Measurements from ENCODE around the gene MALRD1.

The MALRD1 gene

DNA sequence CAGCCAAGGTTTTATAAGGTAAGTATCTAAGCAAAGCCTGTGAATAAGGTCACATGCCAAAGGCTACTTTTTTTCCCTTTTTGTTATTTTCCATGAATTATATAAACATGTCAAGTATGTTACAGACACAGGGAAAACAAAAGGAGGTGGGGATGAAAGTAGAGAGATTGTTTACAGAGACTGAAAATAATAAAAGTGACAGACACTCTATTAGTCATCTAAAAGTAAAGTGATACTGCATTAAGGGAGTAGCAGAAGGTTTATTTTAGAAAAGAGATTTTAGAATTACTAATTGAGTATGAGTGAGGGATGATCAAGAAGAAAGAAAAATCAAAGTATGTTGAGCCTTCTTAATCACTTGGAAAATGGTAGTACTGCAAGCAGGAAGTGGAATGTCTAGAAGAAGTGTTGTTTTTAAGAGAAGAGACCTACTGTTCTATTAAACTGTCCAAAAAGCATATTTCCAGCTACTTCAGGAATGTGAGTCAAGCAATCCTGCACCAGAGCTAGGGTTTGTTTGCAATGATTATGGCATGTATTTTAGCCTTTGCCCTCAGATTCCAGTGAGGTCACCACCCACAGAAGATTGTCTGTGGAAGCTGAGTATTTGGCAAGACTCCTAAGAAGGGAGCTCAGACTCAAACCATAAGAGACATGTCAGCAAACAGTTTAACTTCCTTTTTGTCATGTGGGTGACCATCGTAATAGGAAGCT, 589.7 kb downstream of the MALRD1 start:
- Histone ChIP-seq H3K4me3 (ENCODE audit: low read depth, low read length) (no peak overlapping the region), H3K36me3 (no peaks in the 10 kb centered on the region), H3K27me3 (ENCODE audit: insufficient read depth, low read depth, severe bottlenecking) (no peaks in the 10 kb centered on the region), H3K27ac (no peak overlapping the region), H3K9me3 (ENCODE audit: severe bottlenecking) (no peaks in the 10 kb centered on the region)
- TF ChIP-seq CTCF (IDR thresholded peaks at IDR 0.05; ENCODE audit: low read depth, low read length), result no peak
- no peak for DNase-seq

DNA sequence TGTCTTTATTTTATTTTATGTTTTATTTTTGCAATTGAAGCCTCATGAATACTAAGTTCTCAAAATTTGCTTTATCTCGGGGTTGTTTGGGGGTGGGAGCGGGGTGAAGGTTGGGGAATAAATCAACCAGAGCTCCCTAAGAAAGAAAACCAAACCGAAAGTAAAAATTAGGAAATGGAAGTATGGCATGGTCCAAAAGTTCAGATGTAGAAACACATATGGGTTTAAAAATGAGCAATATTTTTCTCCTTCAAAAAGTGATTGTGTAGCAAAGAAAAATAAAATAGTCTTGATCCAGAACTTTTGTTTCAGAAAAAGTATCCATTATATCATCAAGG, 590.3 kb downstream of the MALRD1 start:
- no peak for DNase-seq
- Histone ChIP-seq H3K27ac (no peak overlapping the region), H3K36me3 (no peaks in the 10 kb centered on the region), H3K4me3 (ENCODE audit: low read depth, low read length) (no peak overlapping the region), H3K9me3 (ENCODE audit: severe bottlenecking) (no peaks in the 10 kb centered on the region), H3K27me3 (ENCODE audit: insufficient read depth, low read depth, severe bottlenecking) (no peaks in the 10 kb centered on the region)
- no peak for TF ChIP-seq CTCF (IDR thresholded peaks at IDR 0.05; ENCODE audit: low read depth, low read length)

DNA sequence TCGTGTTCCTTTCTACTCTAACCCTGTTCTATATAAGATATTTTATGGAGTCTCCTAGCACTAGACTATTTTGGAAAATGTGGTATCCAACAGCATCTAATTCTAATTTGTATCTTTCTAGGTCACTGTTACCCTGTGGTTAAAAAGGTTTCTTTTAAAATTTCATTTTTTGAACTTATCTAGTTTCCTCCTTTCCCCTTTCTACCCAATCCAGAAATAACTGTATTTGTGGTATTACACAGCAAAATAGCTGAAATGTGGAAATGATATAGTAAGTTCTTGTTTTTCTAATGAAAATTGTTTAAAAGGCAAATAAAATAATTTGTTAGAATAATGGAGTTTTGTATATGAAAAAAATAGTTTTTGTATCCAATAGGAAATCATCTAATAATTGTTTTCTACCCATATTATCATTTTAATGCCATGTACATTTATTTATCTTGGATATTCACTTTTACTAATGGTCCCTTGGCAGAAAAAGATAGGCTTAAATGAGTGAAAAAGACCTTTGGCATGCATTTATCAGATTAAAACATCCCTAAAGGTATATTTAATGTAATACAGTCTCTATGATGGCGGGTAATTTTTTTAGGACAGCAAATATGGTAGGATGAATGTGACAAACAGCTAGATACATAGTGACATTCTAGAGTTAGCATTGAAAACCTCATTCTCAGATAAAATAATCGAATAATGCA, 592.1 kb downstream of the MALRD1 start:
- Histone ChIP-seq H3K27ac (no peak overlapping the region), H3K9me3 (ENCODE audit: severe bottlenecking) (no peaks in the 10 kb centered on the region), H3K27me3 (ENCODE audit: insufficient read depth, low read depth, severe bottlenecking) (no peaks in the 10 kb centered on the region), H3K4me3 (ENCODE audit: low read depth, low read length) (no peak overlapping the region), H3K36me3 (no peaks in the 10 kb centered on the region)
- TF ChIP-seq CTCF (IDR thresholded peaks at IDR 0.05; ENCODE audit: low read depth, low read length), result no peak
- no peak for DNase-seq

DNA sequence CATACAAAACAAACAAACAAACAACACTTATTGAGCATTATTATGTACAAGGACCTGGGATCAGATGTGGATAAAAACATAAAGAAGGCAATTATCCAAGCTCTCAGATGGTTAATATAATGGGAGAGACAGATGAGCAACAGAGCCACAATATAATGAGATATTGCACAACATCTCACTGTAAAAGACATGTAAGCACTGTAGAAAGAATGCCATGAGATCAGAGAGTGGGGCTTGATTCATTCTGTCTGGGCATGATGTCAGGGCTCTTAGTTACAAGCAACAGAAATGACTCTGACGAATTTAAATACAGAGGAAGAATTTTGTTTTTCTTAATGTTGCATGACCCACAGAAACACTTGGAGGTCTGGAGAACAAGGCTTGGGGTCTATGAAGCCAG, 602.9 kb downstream of the MALRD1 start:
- DNase-seq, result no peak
- no peak for TF ChIP-seq CTCF (IDR thresholded peaks at IDR 0.05; ENCODE audit: low read depth, low read length)
- Histone ChIP-seq H3K27me3 (ENCODE audit: insufficient read depth, low read depth, severe bottlenecking) (no peaks in the 10 kb centered on the region), H3K27ac (no peak overlapping the region), H3K4me3 (ENCODE audit: low read depth, low read length) (no peak overlapping the region), H3K36me3 (no peaks in the 10 kb centered on the region), H3K9me3 (ENCODE audit: severe bottlenecking) (no peaks in the 10 kb centered on the region)

GRCh38 chr10:19652750-19653149, 604.1 kb downstream of the MALRD1 start:
- Histone ChIP-seq H3K27ac (no peak overlapping the region), H3K36me3 (no peaks in the 10 kb centered on the region), H3K4me3 (ENCODE audit: low read depth, low read length) (no peak overlapping the region), H3K9me3 (ENCODE audit: severe bottlenecking) (no peaks in the 10 kb centered on the region), H3K27me3 (ENCODE audit: insufficient read depth, low read depth, severe bottlenecking) (no peaks in the 10 kb centered on the region)
- DNase-seq, result no peak
- TF ChIP-seq CTCF (IDR thresholded peaks at IDR 0.05; ENCODE audit: low read depth, low read length), result no peak

Measured in WERI-Rb-1 (cell line).